WTC11 (cell line): ENCODE results near the gene HOMER1. TPM values are rescaled to one million over a fixed set of nuclear protein-coding genes. Genes with fewer than 3 reads are reported as not detected.

ENCODE experiments used
- ATAC-seq: fragments of 200-7000 bp; cut with Tn5 transposase; 2 replicates; pipeline ENCODE4 v1.10.0; 2021; ENCODE audit warnings: mild to moderate bottlenecking, moderate library complexity
- CTCF ChIA-PET: fragments of 300-600 bp; sonication (Branson Sonifier 250); formaldehyde crosslinking; loops from one replicate; lab custom pipeline; 2021; ENCODE audit warnings: antibody characterized with exemption; lab: Charles Lee
- POLR2A ChIA-PET: fragments of 350-600 bp; sonication (Branson Sonifier 250); formaldehyde crosslinking; loops from one replicate; lab custom pipeline; 2021; ENCODE audit warnings: antibody characterized with exemption; lab: Charles Lee
- DNase-seq: peaks from one replicate; pipeline ENCODE4 v3.0.0; 2021; ENCODE audit warnings: low spot score
- H3K27ac Mint-ChIP-seq: 2 replicates; pipeline ENCODE4 v1.8.0; 2021; ENCODE audit warnings: mixed read lengths
- H3K27me3 Mint-ChIP-seq: 2 replicates; pipeline ENCODE4 v1.8.0; 2021; ENCODE audit warnings: low read depth, mild to moderate bottlenecking, moderate library complexity, mixed read lengths
- H3K36me3 Mint-ChIP-seq: 2 replicates; pipeline ENCODE4 v1.8.0; 2021; ENCODE audit warnings: mixed read lengths
- H3K4me1 Mint-ChIP-seq: 2 replicates; pipeline ENCODE4 v1.8.0; 2022; ENCODE audit warnings: mixed read lengths
- H3K4me3 Mint-ChIP-seq: 2 replicates; pipeline ENCODE4 v1.8.0; 2021; ENCODE audit warnings: mild to moderate bottlenecking, moderate library complexity, mixed read lengths
- H3K9me3 Mint-ChIP-seq: 2 replicates; pipeline ENCODE4 v1.8.0; 2021; ENCODE audit warnings: mixed read lengths
- CREM ChIP-seq: sonication (generic); formaldehyde crosslinking; IDR thresholded peaks from 2 replicates; pipeline ENCODE4 v1.8.1; 2022; ENCODE audit warnings: mild to moderate bottlenecking, missing genetic modification reagents, moderate library complexity
- ELF4 ChIP-seq: sonication (generic); formaldehyde crosslinking; IDR thresholded peaks from 2 replicates; pipeline ENCODE4 v1.8.1; 2022; ENCODE audit warnings: low read depth, mild to moderate bottlenecking, moderate library complexity, missing genetic modification reagents
- EMX1 ChIP-seq: fragments of 250-450 bp; sonication (Bioruptor Pico); IDR thresholded peaks from 2 replicates; pipeline ENCODE4 v1.8.0; 2021; ENCODE audit warnings: mild to moderate bottlenecking
- ETV6 ChIP-seq: sonication (generic); formaldehyde crosslinking; IDR thresholded peaks from 2 replicates; pipeline ENCODE4 v1.8.1; 2022; ENCODE audit warnings: mild to moderate bottlenecking, missing genetic modification reagents
- GABPB1 ChIP-seq: sonication (generic); formaldehyde crosslinking; IDR thresholded peaks from 2 replicates; pipeline ENCODE4 v1.8.1; 2023; ENCODE audit warnings: mild to moderate bottlenecking, missing genetic modification reagents
- GRHL2 ChIP-seq: fragments of 250-450 bp; sonication (Bioruptor Pico); IDR thresholded peaks from 2 replicates; pipeline ENCODE4 v1.8.0; 2022; ENCODE audit warnings: mild to moderate bottlenecking, moderate library complexity; ENCODE audit not compliant: insufficient replicate concordance, severe bottlenecking
- GTF2I ChIP-seq: fragments of 250-450 bp; sonication (Bioruptor Pico); conservative IDR thresholded peaks from 2 replicates; pipeline ENCODE4 v1.4.0; 2021; ENCODE audit warnings: mild to moderate bottlenecking
- JAZF1 ChIP-seq: fragments of 250-450 bp; sonication (Bioruptor Pico); IDR thresholded peaks from 2 replicates; pipeline ENCODE4 v1.9.0; 2021; ENCODE audit warnings: moderate library complexity, mild to moderate bottlenecking, inconsistent platforms
- NR2C2 ChIP-seq: sonication (generic); formaldehyde crosslinking; IDR thresholded peaks from 2 replicates; pipeline ENCODE4 v1.8.0; 2022; ENCODE audit warnings: mild to moderate bottlenecking, missing genetic modification reagents
- PRRX2 ChIP-seq: fragments of 250-450 bp; sonication (Bioruptor Pico); IDR thresholded peaks from 2 replicates; pipeline ENCODE4 v1.8.0; 2021; ENCODE audit warnings: mild to moderate bottlenecking
- SOX15 ChIP-seq: fragments of 250-450 bp; sonication (Bioruptor Pico); IDR thresholded peaks from 2 replicates; pipeline ENCODE4 v1.9.0; 2021; ENCODE audit warnings: mild to moderate bottlenecking
- TCF7 ChIP-seq: sonication (generic); formaldehyde crosslinking; IDR thresholded peaks from 2 replicates; pipeline ENCODE4 v1.8.0; 2022; ENCODE audit warnings: mild to moderate bottlenecking, low read depth, missing genetic modification reagents, moderate library complexity
- TEAD1 ChIP-seq: sonication (generic); formaldehyde crosslinking; IDR thresholded peaks from 2 replicates; pipeline ENCODE4 v1.8.0; 2022; ENCODE audit warnings: mild to moderate bottlenecking, missing genetic modification reagents
- ZBTB21 ChIP-seq: sonication (generic); formaldehyde crosslinking; IDR thresholded peaks from 2 replicates; pipeline ENCODE4 v1.8.1; 2023; ENCODE audit warnings: mild to moderate bottlenecking, missing genetic modification reagents, borderline replicate concordance
- ZNF232 ChIP-seq: sonication (generic); formaldehyde crosslinking; IDR thresholded peaks from 2 replicates; pipeline ENCODE4 v1.8.0; 2022; ENCODE audit warnings: mild to moderate bottlenecking, missing genetic modification reagents
- ZNF396 ChIP-seq: fragments of 250-450 bp; sonication (Bioruptor Pico); IDR thresholded peaks from 2 replicates; pipeline ENCODE4 v1.8.0; 2021; ENCODE audit warnings: mild to moderate bottlenecking, moderate library complexity, borderline replicate concordance
- total RNA-seq: library from RNA; stranded (reverse); gene quantifications from 3 replicates; pipeline ENCODE4 v1.2.3, GENCODE V29; 2021
- TF ChIP-seq, protein P1 (sequence below): fragments of 250-450 bp; sonication (Bioruptor Pico); conservative IDR thresholded peaks from 2 replicates; pipeline ENCODE4 v1.9.0; 2021; ENCODE audit warnings: mild to moderate bottlenecking
- TF ChIP-seq, protein P2 (sequence below): sonication (generic); formaldehyde crosslinking; IDR thresholded peaks from 2 replicates; pipeline ENCODE4 v1.8.1; 2022; ENCODE audit warnings: mild to moderate bottlenecking, moderate library complexity, missing genetic modification reagents
- TF ChIP-seq, protein P3 (sequence below): sonication (generic); formaldehyde crosslinking; IDR thresholded peaks from 2 replicates; pipeline ENCODE4 v1.8.1; 2022; ENCODE audit warnings: missing genetic modification reagents, borderline replicate concordance
- TF ChIP-seq, protein P4 (sequence below): sonication (generic); formaldehyde crosslinking; IDR thresholded peaks from 2 replicates; pipeline ENCODE4 v1.8.0; 2022; ENCODE audit warnings: mild to moderate bottlenecking, missing genetic modification reagents
- TF ChIP-seq, protein P5 (sequence below): sonication (generic); formaldehyde crosslinking; IDR thresholded peaks from 2 replicates; pipeline ENCODE4 v1.8.0; 2023; ENCODE audit warnings: missing genetic modification reagents
- TF ChIP-seq, protein P6 (sequence below): sonication (generic); formaldehyde crosslinking; IDR thresholded peaks from 2 replicates; pipeline ENCODE4 v1.8.1; 2023; ENCODE audit warnings: mild to moderate bottlenecking, missing genetic modification reagents, borderline replicate concordance

The HOMER1 gene
- total RNA-seq, 1 experiment from 2014 or later: 37.6 TPM

DNA sequence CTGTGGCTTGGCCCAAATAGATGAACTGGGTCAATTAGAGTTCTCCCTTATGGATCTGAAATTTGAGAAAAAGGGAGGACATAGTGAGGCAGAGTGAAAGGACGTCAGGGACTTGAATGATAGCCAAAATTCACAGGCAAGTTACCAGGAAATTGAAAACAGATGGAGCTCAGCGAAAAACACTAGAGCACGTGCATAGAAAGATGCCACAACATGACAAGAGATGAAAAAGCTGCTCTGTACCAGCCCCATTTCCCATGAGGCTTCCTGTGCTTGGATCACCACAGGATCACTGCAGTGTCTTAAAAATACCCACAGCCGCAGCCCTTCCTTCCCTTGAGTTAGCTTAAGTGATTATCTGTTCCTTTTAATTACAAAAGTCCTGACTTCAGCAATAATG is 39.0 kb upstream of the HOMER1 start (continued):
- TF ChIP-seq ZNF396: no peak
- TF ChIP-seq, protein P1, sequence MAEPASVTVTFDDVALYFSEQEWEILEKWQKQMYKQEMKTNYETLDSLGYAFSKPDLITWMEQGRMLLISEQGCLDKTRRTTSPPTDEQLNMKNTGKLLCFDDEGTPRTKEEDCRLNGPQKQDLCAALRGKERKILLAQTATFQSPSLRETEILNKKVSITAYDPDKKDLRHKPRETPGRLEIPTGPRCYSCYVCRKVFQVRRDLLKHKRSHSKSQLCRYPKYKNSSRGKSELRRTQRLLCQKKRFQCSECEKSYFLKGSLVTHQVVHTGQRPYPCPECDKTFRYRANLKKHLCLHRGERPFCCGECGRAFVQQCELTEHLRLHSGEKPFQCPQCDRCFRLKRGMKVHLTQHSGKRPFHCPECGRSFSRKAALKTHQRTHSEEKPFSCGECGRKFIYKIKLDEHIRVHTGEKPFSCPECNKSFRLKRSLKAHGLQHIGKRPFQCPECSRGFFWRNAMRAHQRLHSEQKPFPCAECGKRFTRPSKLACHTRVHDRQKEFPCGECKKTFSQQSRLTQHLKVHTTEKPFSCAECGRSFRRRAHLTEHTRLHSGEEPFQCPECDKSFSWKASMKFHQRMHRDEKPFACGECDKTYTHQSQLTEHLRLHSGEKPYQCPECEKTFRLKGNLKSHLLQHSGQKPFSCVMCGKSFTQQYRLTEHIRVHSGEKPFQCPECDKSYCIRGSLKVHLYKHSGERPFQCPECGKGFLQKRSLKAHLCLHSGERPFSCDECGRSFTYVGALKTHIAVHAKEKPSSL: no peak
- TF ChIP-seq GABPB1 (CRISPR knock-in tag): no peak
- TF ChIP-seq, all 79 proteins: peak for 0

DNA sequence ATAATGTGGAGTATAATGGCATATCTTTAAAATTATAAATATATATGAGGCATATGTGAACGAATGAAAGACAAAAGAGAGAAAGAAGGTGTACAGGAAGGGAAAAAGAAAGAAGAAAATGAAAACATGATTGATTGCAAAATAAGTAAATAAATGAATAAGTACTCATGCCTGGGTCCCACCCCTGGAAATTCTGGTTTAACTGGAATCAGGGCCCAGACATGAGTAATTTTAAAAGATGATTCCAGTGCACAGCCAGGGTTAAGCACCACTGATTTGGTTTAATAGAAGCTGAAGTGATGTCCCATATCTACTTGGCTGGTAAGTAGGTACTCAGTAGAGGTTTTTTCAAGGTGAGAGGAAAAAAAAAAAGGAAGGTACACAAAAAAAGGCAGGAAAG is 34.0 kb upstream of the HOMER1 start:
- H3K27me3 Mint-ChIP-seq: no peaks in the 10 kb centered on the region

DNA sequence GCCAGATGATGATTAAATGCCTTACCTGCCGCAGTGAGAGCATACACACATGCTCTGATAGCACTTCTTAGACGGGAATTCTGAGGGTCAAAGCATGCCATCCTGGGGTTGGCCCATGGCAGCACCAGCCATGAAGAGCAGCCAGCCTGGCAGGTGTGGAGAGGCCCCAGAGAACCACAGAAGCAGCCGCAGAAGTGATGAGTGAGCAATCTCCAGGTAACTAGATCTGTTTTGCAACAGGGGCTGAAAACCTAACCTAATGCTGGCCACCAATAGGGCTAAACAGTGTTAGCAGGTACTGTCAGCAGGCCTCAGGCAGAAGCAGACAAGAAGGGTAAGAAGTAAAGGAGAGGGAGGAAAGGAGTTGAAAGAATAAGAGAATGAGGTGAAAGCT is 33.5 kb upstream of the HOMER1 start:
- CTCF ChIA-PET: no interaction called here
- peak; percentile 41; the same call in 1 of the 2 replicates for ATAC-seq
- POLR2A ChIA-PET: no interaction called here
- TF ChIP-seq NR2C2 (CRISPR knock-in tag): no peak
- TF ChIP-seq SOX15 (CRISPR knock-in tag): no peak
- TF ChIP-seq, protein P2, sequence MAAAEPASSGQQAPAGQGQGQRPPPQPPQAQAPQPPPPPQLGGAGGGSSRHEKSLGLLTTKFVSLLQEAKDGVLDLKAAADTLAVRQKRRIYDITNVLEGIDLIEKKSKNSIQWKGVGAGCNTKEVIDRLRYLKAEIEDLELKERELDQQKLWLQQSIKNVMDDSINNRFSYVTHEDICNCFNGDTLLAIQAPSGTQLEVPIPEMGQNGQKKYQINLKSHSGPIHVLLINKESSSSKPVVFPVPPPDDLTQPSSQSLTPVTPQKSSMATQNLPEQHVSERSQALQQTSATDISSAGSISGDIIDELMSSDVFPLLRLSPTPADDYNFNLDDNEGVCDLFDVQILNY: no peak
- TF ChIP-seq, protein P3, sequence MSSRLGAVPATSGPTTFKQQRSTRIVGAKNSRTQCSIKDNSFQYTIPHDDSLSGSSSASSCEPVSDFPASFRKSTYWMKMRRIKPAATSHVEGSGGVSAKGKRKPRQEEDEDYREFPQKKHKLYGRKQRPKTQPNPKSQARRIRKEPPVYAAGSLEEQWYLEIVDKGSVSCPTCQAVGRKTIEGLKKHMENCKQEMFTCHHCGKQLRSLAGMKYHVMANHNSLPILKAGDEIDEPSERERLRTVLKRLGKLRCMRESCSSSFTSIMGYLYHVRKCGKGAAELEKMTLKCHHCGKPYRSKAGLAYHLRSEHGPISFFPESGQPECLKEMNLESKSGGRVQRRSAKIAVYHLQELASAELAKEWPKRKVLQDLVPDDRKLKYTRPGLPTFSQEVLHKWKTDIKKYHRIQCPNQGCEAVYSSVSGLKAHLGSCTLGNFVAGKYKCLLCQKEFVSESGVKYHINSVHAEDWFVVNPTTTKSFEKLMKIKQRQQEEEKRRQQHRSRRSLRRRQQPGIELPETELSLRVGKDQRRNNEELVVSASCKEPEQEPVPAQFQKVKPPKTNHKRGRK (CRISPR knock-in tag): no peak
- TF ChIP-seq JAZF1 (CRISPR knock-in tag): no peak
- TF ChIP-seq TEAD1: no peak
- TF ChIP-seq ELF4 (CRISPR knock-in tag): no peak
- TF ChIP-seq TCF7: no peak
- TF ChIP-seq, protein P4, sequence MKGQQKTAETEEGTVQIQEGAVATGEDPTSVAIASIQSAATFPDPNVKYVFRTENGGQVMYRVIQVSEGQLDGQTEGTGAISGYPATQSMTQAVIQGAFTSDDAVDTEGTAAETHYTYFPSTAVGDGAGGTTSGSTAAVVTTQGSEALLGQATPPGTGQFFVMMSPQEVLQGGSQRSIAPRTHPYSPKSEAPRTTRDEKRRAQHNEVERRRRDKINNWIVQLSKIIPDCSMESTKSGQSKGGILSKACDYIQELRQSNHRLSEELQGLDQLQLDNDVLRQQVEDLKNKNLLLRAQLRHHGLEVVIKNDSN (CRISPR knock-in tag): no peak
- no peak for TF ChIP-seq PRRX2
- no peak for TF ChIP-seq GABPB1 (CRISPR knock-in tag)
- TF ChIP-seq, protein P1: no peak
- no peak for TF ChIP-seq GTF2I (CRISPR knock-in tag)
- no peak for TF ChIP-seq ETV6
- TF ChIP-seq ZNF232 (CRISPR knock-in tag): no peak

More for the DNA sequence above, 34.0 kb upstream of the HOMER1 start:
- Mint-ChIP-seq H3K4me1 (peaks cover 4% of the 10 kb centered on the region; the same call in 1 of the 2 replicates), H3K9me3 (no peaks in the 10 kb centered on the region), H3K4me3 (no peak overlapping the region), H3K27ac (no peak overlapping the region), H3K36me3 (no peaks in the 10 kb centered on the region)
- ATAC-seq (no peak), DNase-seq (no peak)
- ChIA-PET POLR2A (no interaction called here), CTCF (no interaction called here)
- TF ChIP-seq CREM (CRISPR knock-in tag) (no peak), ZBTB21 (CRISPR knock-in tag) (no peak), SOX15 (CRISPR knock-in tag) (no peak), ELF4 (CRISPR knock-in tag) (no peak), GRHL2 (CRISPR knock-in tag) (no peak), EMX1 (CRISPR knock-in tag) (no peak)
- TF ChIP-seq, protein P5, sequence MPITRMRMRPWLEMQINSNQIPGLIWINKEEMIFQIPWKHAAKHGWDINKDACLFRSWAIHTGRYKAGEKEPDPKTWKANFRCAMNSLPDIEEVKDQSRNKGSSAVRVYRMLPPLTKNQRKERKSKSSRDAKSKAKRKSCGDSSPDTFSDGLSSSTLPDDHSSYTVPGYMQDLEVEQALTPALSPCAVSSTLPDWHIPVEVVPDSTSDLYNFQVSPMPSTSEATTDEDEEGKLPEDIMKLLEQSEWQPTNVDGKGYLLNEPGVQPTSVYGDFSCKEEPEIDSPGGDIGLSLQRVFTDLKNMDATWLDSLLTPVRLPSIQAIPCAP: no peak
- TF ChIP-seq, protein P6, sequence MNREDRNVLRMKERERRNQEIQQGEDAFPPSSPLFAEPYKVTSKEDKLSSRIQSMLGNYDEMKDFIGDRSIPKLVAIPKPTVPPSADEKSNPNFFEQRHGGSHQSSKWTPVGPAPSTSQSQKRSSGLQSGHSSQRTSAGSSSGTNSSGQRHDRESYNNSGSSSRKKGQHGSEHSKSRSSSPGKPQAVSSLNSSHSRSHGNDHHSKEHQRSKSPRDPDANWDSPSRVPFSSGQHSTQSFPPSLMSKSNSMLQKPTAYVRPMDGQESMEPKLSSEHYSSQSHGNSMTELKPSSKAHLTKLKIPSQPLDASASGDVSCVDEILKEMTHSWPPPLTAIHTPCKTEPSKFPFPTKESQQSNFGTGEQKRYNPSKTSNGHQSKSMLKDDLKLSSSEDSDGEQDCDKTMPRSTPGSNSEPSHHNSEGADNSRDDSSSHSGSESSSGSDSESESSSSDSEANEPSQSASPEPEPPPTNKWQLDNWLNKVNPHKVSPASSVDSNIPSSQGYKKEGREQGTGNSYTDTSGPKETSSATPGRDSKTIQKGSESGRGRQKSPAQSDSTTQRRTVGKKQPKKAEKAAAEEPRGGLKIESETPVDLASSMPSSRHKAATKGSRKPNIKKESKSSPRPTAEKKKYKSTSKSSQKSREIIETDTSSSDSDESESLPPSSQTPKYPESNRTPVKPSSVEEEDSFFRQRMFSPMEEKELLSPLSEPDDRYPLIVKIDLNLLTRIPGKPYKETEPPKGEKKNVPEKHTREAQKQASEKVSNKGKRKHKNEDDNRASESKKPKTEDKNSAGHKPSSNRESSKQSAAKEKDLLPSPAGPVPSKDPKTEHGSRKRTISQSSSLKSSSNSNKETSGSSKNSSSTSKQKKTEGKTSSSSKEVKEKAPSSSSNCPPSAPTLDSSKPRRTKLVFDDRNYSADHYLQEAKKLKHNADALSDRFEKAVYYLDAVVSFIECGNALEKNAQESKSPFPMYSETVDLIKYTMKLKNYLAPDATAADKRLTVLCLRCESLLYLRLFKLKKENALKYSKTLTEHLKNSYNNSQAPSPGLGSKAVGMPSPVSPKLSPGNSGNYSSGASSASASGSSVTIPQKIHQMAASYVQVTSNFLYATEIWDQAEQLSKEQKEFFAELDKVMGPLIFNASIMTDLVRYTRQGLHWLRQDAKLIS (CRISPR knock-in tag): no peak

More for the DNA sequence above, 33.5 kb upstream of the HOMER1 start:
- DNase-seq: no peak
- Mint-ChIP-seq H3K27me3 (no peaks in the 10 kb centered on the region), H3K9me3 (no peaks in the 10 kb centered on the region), H3K36me3 (no peaks in the 10 kb centered on the region), H3K27ac (peak overlapping the region; percentile 67; the same call in 1 of the 2 replicates), H3K4me3 (no peak overlapping the region), H3K4me1 (peaks cover 4% of the 10 kb centered on the region; the same call in 1 of the 2 replicates)
